Prostate gland (tissue), 2 donors: ENCODE measurements around the gene THSD4.

Experiments
- POLR2A ChIP-seq: fragments of 450-650 bp; IDR thresholded peaks from one replicate; pipeline ENCODE4 v1.6.1; 2016; ENCODE audit warnings: antibody characterized with exemption, mild to moderate bottlenecking
- POLR2AphosphoS5 ChIP-seq: sonication (generic); formaldehyde crosslinking; IDR thresholded peaks from one replicate; pipeline ENCODE4 v1.6.1; 2017; ENCODE audit warnings: antibody characterized with exemption
- TF ChIP-seq, protein P1 (sequence below), 4 experiments: fragments of 200-600 bp in 2 of 4; fragments of 450-650 bp in 2 of 4; sonication (generic) in 2 of 4; IDR thresholded peaks; 1 replicate in 3 of 4; 2 replicates in 1 of 4; pipeline ENCODE4 v1.5.1; 2016 to 2019; ENCODE audit warnings: antibody characterized with exemption in 4 of 4, mild to moderate bottlenecking in 2 of 4, moderate library complexity in 2 of 4

DNA sequence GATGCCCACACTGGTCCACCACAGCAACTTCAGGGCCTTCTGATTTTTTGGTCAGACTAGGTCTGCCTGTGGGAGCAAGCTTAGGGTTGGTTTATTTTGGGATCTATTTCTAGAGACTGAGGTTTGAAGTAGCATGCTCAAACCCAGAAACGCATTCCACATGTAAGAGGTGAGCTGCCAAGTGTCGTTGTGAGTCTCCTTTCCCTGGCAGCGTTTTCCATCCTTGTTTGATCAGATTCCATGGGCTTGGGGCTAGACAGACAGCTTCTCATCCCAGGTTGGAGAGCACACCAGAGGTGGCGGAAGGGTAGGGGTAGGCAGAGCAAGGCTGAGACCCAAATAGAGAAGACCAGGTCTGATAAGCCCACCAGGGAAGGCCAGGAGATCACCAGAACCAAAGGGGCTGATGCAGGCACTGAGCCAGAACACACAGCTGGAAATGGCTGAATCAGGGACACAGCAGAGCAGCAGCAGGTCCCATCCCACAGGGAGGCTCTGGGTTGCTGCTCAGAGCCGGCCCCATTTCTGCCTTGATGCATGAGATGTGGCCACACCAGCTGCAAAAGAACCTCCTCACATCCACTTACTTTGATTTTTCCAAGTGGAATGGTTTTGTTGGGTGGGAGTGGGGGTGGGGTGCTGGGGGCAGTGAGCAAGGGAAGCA is 186.8 kb downstream of the THSD4 start:
- TF ChIP-seq POLR2A (no peak), POLR2AphosphoS5 (no peak)
- TF ChIP-seq, protein P1, sequence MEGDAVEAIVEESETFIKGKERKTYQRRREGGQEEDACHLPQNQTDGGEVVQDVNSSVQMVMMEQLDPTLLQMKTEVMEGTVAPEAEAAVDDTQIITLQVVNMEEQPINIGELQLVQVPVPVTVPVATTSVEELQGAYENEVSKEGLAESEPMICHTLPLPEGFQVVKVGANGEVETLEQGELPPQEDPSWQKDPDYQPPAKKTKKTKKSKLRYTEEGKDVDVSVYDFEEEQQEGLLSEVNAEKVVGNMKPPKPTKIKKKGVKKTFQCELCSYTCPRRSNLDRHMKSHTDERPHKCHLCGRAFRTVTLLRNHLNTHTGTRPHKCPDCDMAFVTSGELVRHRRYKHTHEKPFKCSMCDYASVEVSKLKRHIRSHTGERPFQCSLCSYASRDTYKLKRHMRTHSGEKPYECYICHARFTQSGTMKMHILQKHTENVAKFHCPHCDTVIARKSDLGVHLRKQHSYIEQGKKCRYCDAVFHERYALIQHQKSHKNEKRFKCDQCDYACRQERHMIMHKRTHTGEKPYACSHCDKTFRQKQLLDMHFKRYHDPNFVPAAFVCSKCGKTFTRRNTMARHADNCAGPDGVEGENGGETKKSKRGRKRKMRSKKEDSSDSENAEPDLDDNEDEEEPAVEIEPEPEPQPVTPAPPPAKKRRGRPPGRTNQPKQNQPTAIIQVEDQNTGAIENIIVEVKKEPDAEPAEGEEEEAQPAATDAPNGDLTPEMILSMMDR (IDR thresholded peaks at IDR 0.05) = no peak
